Mucosa of rectum (tissue), 2 donors: Measurements from ENCODE around the gene ACO1.

Experiments used
- H3K27ac ChIP-seq, 2 donors: one replicate each; pipeline ENCODE4 v1.7.0; 2013; ENCODE audit warnings: inconsistent platforms in 2 of 2, low read depth in 2 of 2, low read length in 2 of 2
- H3K27me3 ChIP-seq, 2 donors: one replicate each; pipeline ENCODE4 v1.7.0; 2013; ENCODE audit warnings: low read length in 2 of 2; ENCODE audit not compliant: control insufficient read depth in 2 of 2, insufficient read depth in 2 of 2
- H3K36me3 ChIP-seq, 2 donors: one replicate each; pipeline ENCODE4 v1.7.0; 2013; ENCODE audit warnings: low read length in 2 of 2; ENCODE audit not compliant: control insufficient read depth in 2 of 2, insufficient read depth in 2 of 2
- H3K4me1 ChIP-seq, 2 donors: one replicate each; pipeline ENCODE4 v1.7.0; 2013; ENCODE audit warnings: low read length in 2 of 2, mild to moderate bottlenecking in 1 of 2; ENCODE audit not compliant: control insufficient read depth in 2 of 2, insufficient read depth in 2 of 2
- H3K4me3 ChIP-seq, 2 donors: one replicate each; pipeline ENCODE4 v1.7.0; 2013; ENCODE audit warnings: low read length in 2 of 2
- H3K9ac ChIP-seq, 2 donors: one replicate each; pipeline ENCODE4 v1.7.0; 2013; ENCODE audit warnings: low read length in 2 of 2, low read depth in 1 of 2, mild to moderate bottlenecking in 1 of 2
- H3K9me3 ChIP-seq, 2 donors: one replicate each; pipeline ENCODE4 v1.7.0; 2013; ENCODE audit warnings: low read length in 2 of 2; ENCODE audit not compliant: control insufficient read depth in 2 of 2
- donor health status: healthy.
- donor health status: Normal muscosa, but diverticular disease.

Gene ACO1

DNA sequence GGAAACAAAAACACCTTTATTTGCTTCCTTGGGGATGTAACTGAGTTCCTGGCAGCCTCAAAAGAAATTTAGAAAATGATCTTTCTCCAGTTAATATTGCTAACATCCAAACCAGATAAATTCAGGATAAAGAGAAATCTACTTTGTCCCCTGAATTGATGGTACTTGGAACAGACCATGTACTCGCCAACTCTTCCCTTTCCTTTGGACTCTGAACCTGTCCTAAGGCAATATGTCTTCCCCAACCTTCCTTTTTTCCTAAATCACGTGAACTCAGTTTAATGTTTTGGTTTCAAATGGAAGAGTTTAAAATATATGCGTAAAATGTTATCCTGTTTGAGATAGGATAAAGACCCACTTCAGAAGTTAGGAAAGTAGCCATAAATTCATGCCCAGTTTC lies 28.0 kb downstream of the ACO1 start:
- no peaks in the 10 kb centered on the region for H3K27me3 ChIP-seq
- H3K9ac ChIP-seq, result no peak overlapping the region
- H3K27ac ChIP-seq, result no peak overlapping the region
- H3K4me3 ChIP-seq, result no peak overlapping the region
- no peaks in the 10 kb centered on the region for H3K9me3 ChIP-seq
- peaks cover 23 to 25% of the 10 kb centered on the region in 2 donors for H3K36me3 ChIP-seq
- no peaks in the 10 kb centered on the region for H3K4me1 ChIP-seq

- Histone ChIP-seq H3K4me1 (no peaks in the 10 kb centered on the region), H3K9me3 (no peaks in the 10 kb centered on the region), H3K9ac (no peak overlapping the region), H3K4me3 (no peak overlapping the region), H3K36me3 (peaks cover 16 to 29% of the 10 kb centered on the region in 2 donors), H3K27me3 (no peaks in the 10 kb centered on the region), H3K27ac (no peak overlapping the region)
Measured at GRCh38 chr9:32413424-32413823, 29.0 kb downstream of the ACO1 start.

GRCh38 chr9:32414856-32415255 lies 30.4 kb downstream of the ACO1 start:
- no peak overlapping the region for H3K9ac ChIP-seq
- no peaks in the 10 kb centered on the region for H3K9me3 ChIP-seq
- no peak overlapping the region for H3K4me3 ChIP-seq
- H3K27ac ChIP-seq, result no peak overlapping the region
- H3K27me3 ChIP-seq, result no peaks in the 10 kb centered on the region
- peaks cover 16 to 28% of the 10 kb centered on the region in 2 donors for H3K36me3 ChIP-seq
- H3K4me1 ChIP-seq, result no peaks in the 10 kb centered on the region

DNA sequence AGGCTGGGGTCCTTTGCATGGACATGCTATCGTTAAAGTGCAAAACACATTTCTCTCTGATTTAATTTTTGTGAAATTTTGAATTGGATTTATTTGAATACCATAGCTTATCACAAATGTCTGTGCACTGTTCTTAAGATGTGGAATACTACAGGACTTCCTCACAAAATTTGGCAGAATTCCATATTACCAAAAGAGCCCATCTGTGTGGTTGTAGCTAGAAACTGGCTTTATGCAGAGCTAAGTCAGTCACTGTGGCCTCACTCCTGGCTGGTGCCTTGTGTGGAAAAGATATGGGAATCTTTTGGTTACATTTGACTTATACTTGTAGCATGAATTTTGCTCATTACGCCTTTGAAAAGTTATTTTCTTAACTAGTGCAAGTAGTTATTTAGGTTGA lies 35.5 kb downstream of the ACO1 start:
- Histone ChIP-seq H3K36me3 (peaks cover 30 to 43% of the 10 kb centered on the region in 2 donors), H3K9ac (no peak overlapping the region), H3K27me3 (no peaks in the 10 kb centered on the region), H3K4me3 (no peak overlapping the region), H3K27ac (no peak overlapping the region), H3K9me3 (no peaks in the 10 kb centered on the region), H3K4me1 (no peaks in the 10 kb centered on the region)

- no peaks in the 10 kb centered on the region for H3K9me3 ChIP-seq
- no peak overlapping the region for H3K27ac ChIP-seq
- H3K4me1 ChIP-seq, result peaks cover 0 to 4% of the 10 kb centered on the region in 2 donors
- no peak overlapping the region for H3K4me3 ChIP-seq
- H3K9ac ChIP-seq, result no peak overlapping the region
- no peaks in the 10 kb centered on the region for H3K27me3 ChIP-seq
- peaks cover 30 to 44% of the 10 kb centered on the region in 2 donors for H3K36me3 ChIP-seq
Measured at GRCh38 chr9:32422237-32422806, 37.9 kb downstream of the ACO1 start.

DNA sequence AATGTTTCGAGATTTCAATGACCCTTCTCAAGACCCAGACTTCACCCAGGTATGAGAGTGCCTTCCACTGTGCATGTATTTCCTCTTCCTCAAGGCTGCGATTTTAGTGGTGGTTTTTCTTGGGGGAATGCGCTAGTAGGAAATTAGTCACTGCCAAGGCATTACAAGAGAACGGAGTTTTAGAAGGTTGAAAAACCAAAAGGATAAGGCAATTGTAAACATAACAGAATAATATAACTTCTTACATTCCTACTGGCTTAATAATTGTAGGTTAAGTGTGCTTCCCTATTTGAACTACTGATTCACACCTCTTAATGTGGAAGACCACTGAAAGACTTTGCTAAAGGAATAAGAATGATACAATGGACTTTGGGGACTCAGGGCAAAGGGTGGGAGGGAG lies 38.9 kb downstream of the ACO1 start:
- Histone ChIP-seq H3K4me3 (no peak overlapping the region), H3K36me3 (peaks cover 28 to 33% of the 10 kb centered on the region in 2 donors), H3K9me3 (no peaks in the 10 kb centered on the region), H3K27me3 (no peaks in the 10 kb centered on the region), H3K4me1 (peaks cover 0 to 5% of the 10 kb centered on the region in 2 donors), H3K9ac (no peak overlapping the region), H3K27ac (no peak overlapping the region)

GRCh38 chr9:32424616-32425015 lies 40.2 kb downstream of the ACO1 start:
- no peak overlapping the region for H3K4me3 ChIP-seq
- peaks cover 27 to 28% of the 10 kb centered on the region in 2 donors for H3K36me3 ChIP-seq
- H3K27me3 ChIP-seq, result no peaks in the 10 kb centered on the region
- no peak overlapping the region for H3K9ac ChIP-seq
- no peaks in the 10 kb centered on the region for H3K9me3 ChIP-seq
- peaks cover 0 to 5% of the 10 kb centered on the region in 2 donors for H3K4me1 ChIP-seq
- no peak overlapping the region for H3K27ac ChIP-seq

- Histone ChIP-seq H3K4me3 (no peak overlapping the region), H3K36me3 (peaks cover 21 to 28% of the 10 kb centered on the region in 2 donors), H3K9ac (no peak overlapping the region), H3K9me3 (no peaks in the 10 kb centered on the region), H3K27ac (no peak overlapping the region), H3K4me1 (peaks cover 0 to 5% of the 10 kb centered on the region in 2 donors), H3K27me3 (no peaks in the 10 kb centered on the region)
Measured at GRCh38 chr9:32426278-32426939, 42.0 kb downstream of the ACO1 start.

- peaks cover 22 to 29% of the 10 kb centered on the region in 2 donors for H3K36me3 ChIP-seq
- H3K27ac ChIP-seq, result peak overlapping the region in 1 of 2 donors; percentile 13
- no peaks in the 10 kb centered on the region for H3K9me3 ChIP-seq
- no peak overlapping the region for H3K4me3 ChIP-seq
- H3K9ac ChIP-seq, result no peak overlapping the region
- H3K4me1 ChIP-seq, result peaks cover 0 to 5% of the 10 kb centered on the region in 2 donors
- no peaks in the 10 kb centered on the region for H3K27me3 ChIP-seq
Measured at GRCh38 chr9:32427111-32427873, 42.8 kb downstream of the ACO1 start.

DNA sequence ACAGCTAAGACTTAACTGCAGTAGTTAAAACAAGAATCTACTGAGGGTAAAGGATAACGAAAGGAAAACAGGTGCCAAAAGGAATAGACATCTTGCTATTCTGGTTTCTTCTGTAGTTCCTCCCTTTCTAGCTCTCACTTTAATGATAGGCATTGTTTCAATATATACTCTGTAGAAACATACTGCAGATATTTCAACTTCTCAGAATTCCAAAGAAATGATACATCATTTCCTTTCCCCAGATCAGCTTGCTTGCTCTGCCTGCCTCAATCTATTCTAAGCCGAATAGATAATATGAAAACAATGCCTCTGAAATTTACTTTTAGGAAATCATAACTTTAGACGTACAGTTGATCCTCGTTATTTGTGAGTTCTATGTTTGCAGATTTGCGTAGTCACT lies 46.3 kb downstream of the ACO1 start:
- Histone ChIP-seq H3K36me3 (peaks cover 34 to 45% of the 10 kb centered on the region in 2 donors), H3K27ac (no peak overlapping the region), H3K4me1 (peaks cover 0 to 5% of the 10 kb centered on the region in 2 donors), H3K9ac (no peak overlapping the region), H3K9me3 (no peaks in the 10 kb centered on the region), H3K4me3 (no peak overlapping the region), H3K27me3 (no peaks in the 10 kb centered on the region)
